ENCODE results near the gene PACS1.
"Not testable (repeated sequence)": the region's sequence is repeated elsewhere in the genome, so short reads cannot be mapped to it uniquely, and the experiment has no call there.

PACS1 gene

GRCh38 chr11:66112041-66112491 lies 42.0 kb downstream of the PACS1 start:
- no peak for DNase-seq

GRCh38 chr11:66112601-66113499 lies 42.8 kb downstream of the PACS1 start:
- no peak for DNase-seq

- DNase-seq = not testable (repeated sequence)
Observed at GRCh38 chr11:66114957-66115356, 44.9 kb downstream of the PACS1 start.

GRCh38 chr11:66115638-66116301 lies 45.7 kb downstream of the PACS1 start:
- DNase-seq = no peak

GRCh38 chr11:66116576-66117361 lies 46.7 kb downstream of the PACS1 start:
- DNase-seq = no peak

GRCh38 chr11:66118847-66119246 lies 48.8 kb downstream of the PACS1 start:
- no peak for DNase-seq

GRCh38 chr11:66119348-66120133 lies 49.5 kb downstream of the PACS1 start:
- DNase-seq = no peak

GRCh38 chr11:66121466-66121865 lies 51.4 kb downstream of the PACS1 start:
- no peak for DNase-seq

- no peak for DNase-seq
Observed at GRCh38 chr11:66123902-66124301, 53.8 kb downstream of the PACS1 start.

GRCh38 chr11:66124564-66124963 lies 54.5 kb downstream of the PACS1 start:
- no peak for DNase-seq

- DNase-seq = no peak
Observed at GRCh38 chr11:66126064-66126463, 56.0 kb downstream of the PACS1 start.

GRCh38 chr11:66126808-66127555 lies 56.9 kb downstream of the PACS1 start:
- peak; percentile 67 for DNase-seq

- no peak for DNase-seq
Observed at GRCh38 chr11:66130978-66131377, 60.9 kb downstream of the PACS1 start.

GRCh38 chr11:66131937-66132632 lies 62.0 kb downstream of the PACS1 start:
- no peak for DNase-seq

- DNase-seq = no peak
Observed at GRCh38 chr11:66133216-66133775, 63.2 kb downstream of the PACS1 start.

- no peak for DNase-seq
Observed at GRCh38 chr11:66136752-66137123, 66.7 kb downstream of the PACS1 start.

- DNase-seq = no peak
Observed at GRCh38 chr11:66139817-66140404, 69.8 kb downstream of the PACS1 start.

- DNase-seq = no peak
Observed at GRCh38 chr11:66142370-66143263, 72.5 kb downstream of the PACS1 start.

GRCh38 chr11:66143264-66143566 lies 73.1 kb downstream of the PACS1 start:
- DNase-seq = no peak

All from left hindlimb (tissue), 1 donor.